Adrenal gland (tissue), 12 donors: ENCODE data around the gene HMGCS2. TPM values are rescaled to one million over a fixed set of nuclear protein-coding genes. Genes with fewer than 3 reads are reported as not detected.
A peak's percentile ranks its signal among the peaks of the same experiment; 100 is the strongest.

Experiments
- DNase-seq, 7 donors: peaks; one replicate each; pipeline ENCODE4 v3.0.0-alpha.2; 2019 to 2020
- H3K27ac ChIP-seq, 5 donors: fragments of 200-600 bp; sonication (generic) in 4 of 5; 1 replicate in 3 of 5; 2 replicates in 2 of 5; pipeline versions ENCODE4 v1.5.1 to v1.8.0; 2016 to 2020; ENCODE audit warnings: mild to moderate bottlenecking in 1 of 5
- H3K27me3 ChIP-seq: fragments of 200-600 bp; 2 replicates; pipeline ENCODE4 v1.8.0; 2021
- H3K36me3 ChIP-seq, 2 donors: fragments of 200-600 bp; replicated peaks in 1 of 2; 1 replicate in 1 of 2; 2 replicates in 1 of 2; pipeline versions ENCODE4 v1.5.1 to v1.8.0; 2018 to 2022
- H3K4me1 ChIP-seq, 2 donors: fragments of 200-600 bp; replicated peaks in 1 of 2; 1 replicate in 1 of 2; 2 replicates in 1 of 2; pipeline versions ENCODE4 v1.5.1 to v1.8.0; 2018 to 2021
- H3K4me3 ChIP-seq, 4 donors: fragments of 200-600 bp; sonication (generic) in 3 of 4; one replicate each; pipeline ENCODE4 v1.5.1; 2016 to 2018
- H3K9me3 ChIP-seq, 3 donors: fragments of 200-600 bp; sonication (generic) in 1 of 3; replicated peaks in 1 of 3; 1 replicate in 2 of 3; 2 replicates in 1 of 3; pipeline versions ENCODE4 v1.5.1 to v1.8.0; 2016 to 2021
- POLR2A ChIP-seq, 2 donors: fragments of 450-650 bp; IDR thresholded peaks; one replicate each; pipeline ENCODE4 v1.6.1; 2017; ENCODE audit warnings: antibody characterized with exemption in 2 of 2, mild to moderate bottlenecking in 2 of 2, moderate library complexity in 1 of 2
- WGBS, 4 donors: extraction: QIAGEN DNeasy Blood & Tissue Kit in 2 of 4; methylation state at CpG; one replicate each; pipeline versions ENCODE4 v1.1.5 to v1.1.7; 2013 to 2017; 5-methylcytosine and 5-hydroxymethylcytosine counted together
- intact Hi-C, 2 donors: fragments of 100-400 bp; cut with DNase I; formaldehyde crosslinking; loops; one replicate each; pipeline versions ENCODE4 v1.14.1 to v1.15.0; 2022 to 2023
- polyA plus RNA-seq, 3 donors: library from polyadenylated mRNA; stranded (reverse); fragments of 200-250 nt in 2 of 3; fragments of 350-450 nt in 1 of 3; fragmentation: Illumina TruSeq in 1 of 3; extraction: RNeasy Lipid Tissue Mini Kit (QIAGEN cat#74804) in 1 of 3; gene quantifications; one replicate each; pipeline ENCODE4 v1.2.3, GENCODE V29; 2013 to 2014
- total RNA-seq, 9 donors: library from RNA; depleted of rRNA in 4 of 9; stranded (reverse); fragments of >200 nt in 4 of 9; fragments of 120-200 nt in 1 of 9; fragmentation: NEBNext Ultra II Directional in 1 of 9; extraction: Animal tissue kit (Norgen Biotek cat#: 25700) in 1 of 9; gene quantifications; one replicate each; pipeline versions ENCODE4 v1.1.0 to v1.2.4, GENCODE V29; 2013 to 2023
- TF ChIP-seq, protein P1 (sequence below), 6 experiments: fragments of 450-650 bp in 4 of 6; fragments of 200-600 bp in 2 of 6; sonication (generic) in 1 of 6; IDR thresholded peaks; 1 replicate in 5 of 6; 2 replicates in 1 of 6; pipeline versions ENCODE4 v1.5.1 to v1.8.0; 2016 to 2021; ENCODE audit warnings: antibody characterized with exemption in 6 of 6, mild to moderate bottlenecking in 2 of 6, moderate library complexity in 1 of 6
- donor health status: healthy with polysubstance abuse.
- donor health status: Bipolar disorder and iron deficiency.
- donor health status: DM: yes; HTN: yes; CAD: no.
- donor health status: DM: no; HTN: no; CAD: no.
- donor health status: DM: no; HTN: no; CAD: no.
- donor health status: DM: yes; HTN: yes; CAD: no.

The HMGCS2 gene
- total and polyA plus RNA-seq, 12 donors, result 0.30 to 0.68 (median 0.34) TPM; not detected in 5

DNA sequence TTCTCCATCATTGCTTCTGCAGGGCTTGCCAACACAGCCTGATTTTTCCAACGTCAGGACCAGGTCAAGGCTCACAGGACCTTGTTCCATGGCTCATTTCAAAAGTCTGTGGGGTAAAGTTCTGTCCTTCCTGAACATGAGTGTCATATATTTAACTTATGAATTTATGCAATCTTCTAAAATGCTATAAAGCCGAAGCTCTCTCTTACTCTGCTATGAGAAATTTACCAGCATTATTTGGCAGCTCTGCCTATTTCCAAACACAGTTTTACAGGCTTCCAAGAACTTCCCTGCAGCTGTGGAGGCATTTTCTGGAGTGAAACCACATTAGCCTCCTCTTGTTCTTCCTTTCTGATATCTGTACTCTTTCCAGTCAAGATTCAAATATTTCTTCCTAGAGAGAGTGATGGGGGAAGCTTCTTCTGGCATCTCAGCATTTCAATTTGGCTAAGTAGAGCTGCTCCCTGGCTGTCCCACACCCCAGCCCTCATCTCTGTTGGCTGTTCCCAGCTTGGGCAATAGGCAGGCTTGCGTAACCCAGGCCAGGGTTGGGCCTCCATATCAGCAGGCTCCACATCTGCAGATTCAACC lies 15.6 kb upstream of the HMGCS2 start:
- H3K9me3 ChIP-seq, result no peaks in the 10 kb centered on the region
- H3K4me3 ChIP-seq, result no peak overlapping the region
- WGBS, 4 donors, result 59 to 63% (median 60%) methylated on average over 3 of the region's 3 CpGs
- H3K4me1 ChIP-seq, result no peaks in the 10 kb centered on the region
- H3K27me3 ChIP-seq, result no peaks in the 10 kb centered on the region
- DNase-seq, result peak in 6 of 7 donors; percentile 29 to 61 (median 38)
- intact Hi-C loops, result no loop called here
- no peak overlapping the region for H3K27ac ChIP-seq
- TF ChIP-seq, protein P1, sequence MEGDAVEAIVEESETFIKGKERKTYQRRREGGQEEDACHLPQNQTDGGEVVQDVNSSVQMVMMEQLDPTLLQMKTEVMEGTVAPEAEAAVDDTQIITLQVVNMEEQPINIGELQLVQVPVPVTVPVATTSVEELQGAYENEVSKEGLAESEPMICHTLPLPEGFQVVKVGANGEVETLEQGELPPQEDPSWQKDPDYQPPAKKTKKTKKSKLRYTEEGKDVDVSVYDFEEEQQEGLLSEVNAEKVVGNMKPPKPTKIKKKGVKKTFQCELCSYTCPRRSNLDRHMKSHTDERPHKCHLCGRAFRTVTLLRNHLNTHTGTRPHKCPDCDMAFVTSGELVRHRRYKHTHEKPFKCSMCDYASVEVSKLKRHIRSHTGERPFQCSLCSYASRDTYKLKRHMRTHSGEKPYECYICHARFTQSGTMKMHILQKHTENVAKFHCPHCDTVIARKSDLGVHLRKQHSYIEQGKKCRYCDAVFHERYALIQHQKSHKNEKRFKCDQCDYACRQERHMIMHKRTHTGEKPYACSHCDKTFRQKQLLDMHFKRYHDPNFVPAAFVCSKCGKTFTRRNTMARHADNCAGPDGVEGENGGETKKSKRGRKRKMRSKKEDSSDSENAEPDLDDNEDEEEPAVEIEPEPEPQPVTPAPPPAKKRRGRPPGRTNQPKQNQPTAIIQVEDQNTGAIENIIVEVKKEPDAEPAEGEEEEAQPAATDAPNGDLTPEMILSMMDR (IDR thresholded peaks at IDR 0.05), result no peak
- H3K36me3 ChIP-seq, result no peaks in the 10 kb centered on the region

DNA sequence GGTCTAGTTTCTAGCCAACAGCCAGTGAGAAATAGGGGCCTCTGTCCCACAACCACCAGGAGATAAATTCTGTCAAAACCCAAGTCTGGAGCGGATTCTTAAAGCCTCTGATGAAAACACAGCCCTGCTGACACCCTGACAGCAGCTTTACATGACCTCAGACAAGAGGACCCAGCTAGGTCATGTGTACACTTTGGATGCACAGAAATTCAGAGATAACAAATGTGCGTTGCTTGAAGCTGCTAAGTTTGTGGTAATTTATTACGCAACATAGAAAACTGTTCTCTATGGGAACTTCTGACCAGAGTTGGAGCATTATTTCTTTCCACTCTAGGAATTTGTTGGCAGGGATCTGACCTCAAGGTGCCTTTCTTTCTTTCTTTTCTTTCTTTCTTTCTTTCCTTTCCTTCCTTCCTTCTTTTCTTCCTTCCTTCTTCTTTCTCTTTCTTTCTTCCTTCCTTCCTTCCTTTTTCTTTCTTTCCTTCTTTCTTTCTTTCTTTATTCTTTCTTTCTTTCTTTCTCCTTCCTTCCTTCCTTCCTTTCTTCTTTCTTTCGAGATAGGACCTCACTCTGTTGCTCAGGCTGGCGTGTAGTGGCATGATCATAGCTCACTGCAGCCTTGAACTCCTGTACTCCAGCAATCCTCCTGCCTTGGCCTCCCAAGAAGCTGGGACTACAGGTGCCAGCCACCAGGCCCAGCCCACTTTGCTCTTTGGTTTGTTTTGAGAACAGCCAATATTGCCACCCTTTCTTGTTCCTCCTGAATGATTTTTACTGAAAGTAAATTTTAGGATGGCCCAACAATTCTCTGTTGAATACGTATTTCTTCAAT lies 14.9 kb upstream of the HMGCS2 start:
- Histone ChIP-seq H3K4me1 (no peaks in the 10 kb centered on the region), H3K27ac (no peak overlapping the region), H3K4me3 (no peak overlapping the region), H3K9me3 (no peaks in the 10 kb centered on the region), H3K27me3 (no peaks in the 10 kb centered on the region), H3K36me3 (no peaks in the 10 kb centered on the region)
- TF ChIP-seq, protein P1 (IDR thresholded peaks at IDR 0.05), result no peak
- no peak for TF ChIP-seq POLR2A (IDR thresholded peaks at IDR 0.05)
- WGBS, 4 donors, result 63 to 77% (median 72%) methylated on average over 6 of the region's 6 CpGs
- no peak for DNase-seq
- intact Hi-C loops, result no loop called here

DNA sequence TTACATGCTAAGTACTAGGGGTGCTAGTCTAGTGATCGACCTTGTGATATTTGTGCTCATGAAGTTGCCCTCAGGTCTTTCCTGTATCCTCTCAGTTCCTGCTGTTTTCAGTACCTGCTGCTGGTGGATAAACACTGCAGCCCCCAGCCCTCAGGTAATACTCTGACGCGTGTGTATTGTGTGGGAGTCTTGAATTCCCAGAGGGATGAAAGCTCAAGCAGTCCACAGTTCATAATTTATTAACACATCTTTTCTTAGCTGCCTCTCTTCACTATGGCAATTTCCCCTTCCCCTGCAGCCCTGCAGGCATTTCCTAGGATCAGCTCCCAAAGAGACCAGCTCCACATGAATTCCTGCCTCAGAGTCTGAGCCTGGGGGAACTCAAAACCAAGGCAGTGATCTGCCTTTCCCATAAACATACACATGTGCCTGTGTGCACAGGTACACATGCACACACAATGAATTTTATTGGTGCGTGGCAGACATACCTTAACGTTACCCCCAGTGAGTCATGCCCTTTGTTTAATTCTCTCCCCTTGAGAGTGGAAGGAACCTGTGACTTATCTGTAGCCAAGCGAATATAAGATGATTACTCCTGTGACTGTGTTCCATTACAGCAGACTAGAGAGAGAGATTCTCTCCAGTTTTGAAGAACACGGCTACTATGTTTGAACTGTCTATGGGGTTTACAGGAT lies 14.1 kb upstream of the HMGCS2 start:
- WGBS, 4 donors, result 73 to 82% (median 78%) methylated on average over 7 of the region's 7 CpGs
- no peak overlapping the region for H3K27ac ChIP-seq
- H3K4me3 ChIP-seq, result no peak overlapping the region
- H3K9me3 ChIP-seq, result no peaks in the 10 kb centered on the region
- H3K4me1 ChIP-seq, result no peaks in the 10 kb centered on the region
- no peaks in the 10 kb centered on the region for H3K36me3 ChIP-seq
- no peaks in the 10 kb centered on the region for H3K27me3 ChIP-seq
- intact Hi-C loops, result no loop called here
- TF ChIP-seq POLR2A (IDR thresholded peaks at IDR 0.05), result no peak
- TF ChIP-seq, protein P1 (IDR thresholded peaks at IDR 0.05), result no peak
- no peak for DNase-seq

DNA sequence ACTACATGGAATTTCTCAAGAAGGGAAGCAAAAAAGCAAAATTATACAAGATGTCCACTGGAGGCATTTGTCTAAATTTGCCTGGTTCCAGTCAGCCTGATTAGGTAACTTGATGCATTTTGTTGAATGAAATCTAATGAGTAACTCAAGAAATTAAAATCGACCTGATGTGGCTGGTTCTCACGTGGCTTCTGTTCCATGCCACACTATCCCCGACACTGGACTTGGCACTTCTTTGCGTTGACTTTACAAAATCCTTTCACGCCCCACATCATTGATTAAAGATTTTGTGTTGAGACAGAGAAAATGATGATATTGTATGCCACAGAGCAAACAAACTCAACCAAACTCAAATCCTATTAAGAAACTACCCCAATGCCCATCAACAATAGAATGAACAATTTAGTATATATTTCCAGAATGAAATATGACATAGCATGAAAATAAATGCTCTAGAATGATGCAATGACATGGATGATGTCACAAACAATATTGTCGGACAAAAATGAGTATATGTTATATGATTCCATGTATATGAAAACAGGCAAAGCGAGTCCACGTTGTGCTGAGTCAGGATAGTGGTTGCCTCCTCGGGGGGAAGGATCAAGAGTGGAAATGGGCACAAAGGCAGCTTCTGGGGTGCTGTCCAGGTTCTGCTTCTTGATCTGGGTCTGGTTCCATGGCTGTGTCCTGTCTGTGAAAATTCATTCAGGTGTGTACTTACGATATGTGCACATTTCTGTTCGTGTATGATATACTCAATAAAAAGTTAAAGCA lies 12.9 kb upstream of the HMGCS2 start:
- H3K27me3 ChIP-seq, result no peaks in the 10 kb centered on the region
- no peak for DNase-seq
- intact Hi-C loops, result no loop called here
- no peaks in the 10 kb centered on the region for H3K9me3 ChIP-seq
- 77 to 88% (median 81%) methylated on average over 11 of the region's 11 CpGs for WGBS, 4 donors
- no peak for TF ChIP-seq POLR2A (IDR thresholded peaks at IDR 0.05)
- TF ChIP-seq, protein P1 (IDR thresholded peaks at IDR 0.05), result no peak
- H3K4me3 ChIP-seq, result no peak overlapping the region
- H3K27ac ChIP-seq, result no peak overlapping the region
- H3K4me1 ChIP-seq, result no peaks in the 10 kb centered on the region
- no peaks in the 10 kb centered on the region for H3K36me3 ChIP-seq
